Measurements from ENCODE around the gene FBXL19. TPM values are rescaled to one million over a fixed set of nuclear protein-coding genes. Genes with fewer than 3 reads are reported as not detected.

Gene FBXL19
- total and polyA plus RNA-seq, 2 of the 13 experiments (the other 11 are each of a cell fraction or from before 2014, with no cell fraction given), result 6.0 to 13.7 TPM

- TF ChIP-seq, protein P1, sequence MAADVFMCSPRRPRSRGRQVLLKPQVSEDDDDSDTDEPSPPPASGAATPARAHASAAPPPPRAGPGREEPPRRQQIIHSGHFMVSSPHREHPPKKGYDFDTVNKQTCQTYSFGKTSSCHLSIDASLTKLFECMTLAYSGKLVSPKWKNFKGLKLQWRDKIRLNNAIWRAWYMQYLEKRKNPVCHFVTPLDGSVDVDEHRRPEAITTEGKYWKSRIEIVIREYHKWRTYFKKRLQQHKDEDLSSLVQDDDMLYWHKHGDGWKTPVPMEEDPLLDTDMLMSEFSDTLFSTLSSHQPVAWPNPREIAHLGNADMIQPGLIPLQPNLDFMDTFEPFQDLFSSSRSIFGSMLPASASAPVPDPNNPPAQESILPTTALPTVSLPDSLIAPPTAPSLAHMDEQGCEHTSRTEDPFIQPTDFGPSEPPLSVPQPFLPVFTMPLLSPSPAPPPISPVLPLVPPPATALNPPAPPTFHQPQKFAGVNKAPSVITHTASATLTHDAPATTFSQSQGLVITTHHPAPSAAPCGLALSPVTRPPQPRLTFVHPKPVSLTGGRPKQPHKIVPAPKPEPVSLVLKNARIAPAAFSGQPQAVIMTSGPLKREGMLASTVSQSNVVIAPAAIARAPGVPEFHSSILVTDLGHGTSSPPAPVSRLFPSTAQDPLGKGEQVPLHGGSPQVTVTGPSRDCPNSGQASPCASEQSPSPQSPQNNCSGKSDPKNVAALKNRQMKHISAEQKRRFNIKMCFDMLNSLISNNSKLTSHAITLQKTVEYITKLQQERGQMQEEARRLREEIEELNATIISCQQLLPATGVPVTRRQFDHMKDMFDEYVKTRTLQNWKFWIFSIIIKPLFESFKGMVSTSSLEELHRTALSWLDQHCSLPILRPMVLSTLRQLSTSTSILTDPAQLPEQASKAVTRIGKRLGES (CRISPR knock-in tag; IDR thresholded peaks at IDR 0.05; ENCODE audit: borderline replicate concordance), result no peak
- TF ChIP-seq ZNF749 (CRISPR knock-in tag; IDR thresholded peaks at IDR 0.05; ENCODE audit: borderline replicate concordance) (0 out of 2 replicates have a peak, but pooled peaks have one; percentile 31), RBM39 (IDR thresholded peaks at IDR 0.05; ENCODE audit: low read depth, low read length, poor library complexity, severe bottlenecking) (peak; percentile 21), ZNF451 (CRISPR knock-in tag; IDR thresholded peaks at IDR 0.05) (0 out of 2 replicates have a peak, but pooled peaks have one; percentile 36), TMF1 (CRISPR knock-in tag; IDR thresholded peaks at IDR 0.05; ENCODE audit: low read depth) (0 out of 2 replicates have a peak, but pooled peaks have one; percentile 35), MAZ (IDR thresholded peaks at IDR 0.05; ENCODE audit: borderline replicate concordance, low read depth, low read length) (0 out of 2 replicates have a peak, but pooled peaks have one; percentile 28), MAZ (CRISPR knock-in tag; IDR thresholded peaks at IDR 0.05; ENCODE audit: low read depth) (no peak), PCBP1 (IDR thresholded peaks at IDR 0.05; ENCODE audit: borderline replicate concordance, low read depth, low read length) (0 out of 2 replicates have a peak, but pooled peaks have one; percentile 7), SRSF4 (IDR thresholded peaks at IDR 0.05; ENCODE audit: low read depth, low read length, poor library complexity, severe bottlenecking) (no peak)
- TF ChIP-seq, protein P2, sequence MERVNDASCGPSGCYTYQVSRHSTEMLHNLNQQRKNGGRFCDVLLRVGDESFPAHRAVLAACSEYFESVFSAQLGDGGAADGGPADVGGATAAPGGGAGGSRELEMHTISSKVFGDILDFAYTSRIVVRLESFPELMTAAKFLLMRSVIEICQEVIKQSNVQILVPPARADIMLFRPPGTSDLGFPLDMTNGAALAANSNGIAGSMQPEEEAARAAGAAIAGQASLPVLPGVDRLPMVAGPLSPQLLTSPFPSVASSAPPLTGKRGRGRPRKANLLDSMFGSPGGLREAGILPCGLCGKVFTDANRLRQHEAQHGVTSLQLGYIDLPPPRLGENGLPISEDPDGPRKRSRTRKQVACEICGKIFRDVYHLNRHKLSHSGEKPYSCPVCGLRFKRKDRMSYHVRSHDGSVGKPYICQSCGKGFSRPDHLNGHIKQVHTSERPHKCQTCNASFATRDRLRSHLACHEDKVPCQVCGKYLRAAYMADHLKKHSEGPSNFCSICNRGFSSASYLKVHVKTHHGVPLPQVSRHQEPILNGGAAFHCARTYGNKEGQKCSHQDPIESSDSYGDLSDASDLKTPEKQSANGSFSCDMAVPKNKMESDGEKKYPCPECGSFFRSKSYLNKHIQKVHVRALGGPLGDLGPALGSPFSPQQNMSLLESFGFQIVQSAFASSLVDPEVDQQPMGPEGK (CRISPR knock-in tag; IDR thresholded peaks at IDR 0.05), result peak; percentile 77
- TF ChIP-seq, protein P3, sequence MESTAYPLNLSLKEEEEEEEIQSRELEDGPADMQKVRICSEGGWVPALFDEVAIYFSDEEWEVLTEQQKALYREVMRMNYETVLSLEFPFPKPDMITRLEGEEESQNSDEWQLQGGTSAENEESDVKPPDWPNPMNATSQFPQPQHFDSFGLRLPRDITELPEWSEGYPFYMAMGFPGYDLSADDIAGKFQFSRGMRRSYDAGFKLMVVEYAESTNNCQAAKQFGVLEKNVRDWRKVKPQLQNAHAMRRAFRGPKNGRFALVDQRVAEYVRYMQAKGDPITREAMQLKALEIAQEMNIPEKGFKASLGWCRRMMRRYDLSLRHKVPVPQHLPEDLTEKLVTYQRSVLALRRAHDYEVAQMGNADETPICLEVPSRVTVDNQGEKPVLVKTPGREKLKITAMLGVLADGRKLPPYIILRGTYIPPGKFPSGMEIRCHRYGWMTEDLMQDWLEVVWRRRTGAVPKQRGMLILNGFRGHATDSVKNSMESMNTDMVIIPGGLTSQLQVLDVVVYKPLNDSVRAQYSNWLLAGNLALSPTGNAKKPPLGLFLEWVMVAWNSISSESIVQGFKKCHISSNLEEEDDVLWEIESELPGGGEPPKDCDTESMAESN (CRISPR knock-in tag; conservative IDR thresholded peaks at IDR 0.05), result 0 out of 2 replicates have a peak, but pooled peaks have one; percentile 23
- TF ChIP-seq, protein P4, sequence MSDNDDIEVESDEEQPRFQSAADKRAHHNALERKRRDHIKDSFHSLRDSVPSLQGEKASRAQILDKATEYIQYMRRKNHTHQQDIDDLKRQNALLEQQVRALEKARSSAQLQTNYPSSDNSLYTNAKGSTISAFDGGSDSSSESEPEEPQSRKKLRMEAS (IDR thresholded peaks at IDR 0.05), result 0 out of 2 replicates have a peak, but pooled peaks have one; percentile 37
These were observed 922 bp downstream of the FBXL19 start (continued) for GRCh38 chr16:30924076-30924912.

Data from HepG2 (cell line).